ENCODE data around the gene GTPBP6. TPM values are rescaled to one million over a fixed set of nuclear protein-coding genes. Genes with fewer than 3 reads are reported as not detected.
"Not testable (repeated sequence)": the region's sequence is repeated elsewhere in the genome, so short reads cannot be mapped to it uniquely, and the experiment has no call there.

The GTPBP6 gene
- total RNA-seq, 6 experiments from 2014 or later: 35.1 to 40.2 (median 37.4) TPM

GRCh38 chrX:331825-332495, 13.4 kb upstream of the GTPBP6 start:
- DNase-seq: no peak
- H3K4me3 Mint-ChIP-seq: no peak overlapping the region; the same call in 1 of the 2 replicates
- peaks cover 22% of the 10 kb centered on the region for H3K36me3 Mint-ChIP-seq (ENCODE audit: low read depth)
- TF ChIP-seq CTCF (IDR thresholded peaks at IDR 0.05): no peak
- no peaks in the 10 kb centered on the region for H3K4me1 Mint-ChIP-seq (ENCODE audit: low read depth)
- H3K9me3 Mint-ChIP-seq: peaks cover 7% of the 10 kb centered on the region; the same call in 1 of the 2 replicates
- H3K27me3 Mint-ChIP-seq (ENCODE audit: insufficient read depth): peaks cover 7% of the 10 kb centered on the region
- H3K27ac Mint-ChIP-seq: no peak overlapping the region

GRCh38 chrX:331151-331824, 12.7 kb upstream of the GTPBP6 start:
- no peak overlapping the region for H3K27ac Mint-ChIP-seq
- no peak for TF ChIP-seq CTCF (IDR thresholded peaks at IDR 0.05)
- no peak for DNase-seq
- H3K4me1 Mint-ChIP-seq (ENCODE audit: low read depth): no peaks in the 10 kb centered on the region
- H3K27me3 Mint-ChIP-seq (ENCODE audit: insufficient read depth): peaks cover 2% of the 10 kb centered on the region; the same call in 1 of the 2 replicates
- H3K36me3 Mint-ChIP-seq (ENCODE audit: low read depth): peaks cover 15% of the 10 kb centered on the region
- peaks cover 3% of the 10 kb centered on the region; the same call in 1 of the 2 replicates for H3K9me3 Mint-ChIP-seq
- no peak overlapping the region; the same call in 1 of the 2 replicates for H3K4me3 Mint-ChIP-seq

GRCh38 chrX:330726-331150, 12.1 kb upstream of the GTPBP6 start:
- TF ChIP-seq CTCF (IDR thresholded peaks at IDR 0.05): no peak
- H3K4me3 Mint-ChIP-seq: no peak overlapping the region
- DNase-seq: no peak
- 0 out of 2 replicates have a peak, but pooled peaks cover 1% of the 10 kb centered on the region for H3K27me3 Mint-ChIP-seq (ENCODE audit: insufficient read depth)
- H3K4me1 Mint-ChIP-seq (ENCODE audit: low read depth): no peaks in the 10 kb centered on the region
- H3K27ac Mint-ChIP-seq: no peak overlapping the region
- peaks cover 10% of the 10 kb centered on the region for H3K36me3 Mint-ChIP-seq (ENCODE audit: low read depth)
- no peaks in the 10 kb centered on the region for H3K9me3 Mint-ChIP-seq

- not testable (repeated sequence) for H3K4me1 Mint-ChIP-seq (ENCODE audit: low read depth); H3K4me3 Mint-ChIP-seq; H3K36me3 Mint-ChIP-seq (ENCODE audit: low read depth); H3K27me3 Mint-ChIP-seq (ENCODE audit: insufficient read depth); H3K9me3 Mint-ChIP-seq; H3K27ac Mint-ChIP-seq; DNase-seq
Observed at GRCh38 chrX:330141-330725, 11.6 kb upstream of the GTPBP6 start.

GRCh38 chrX:329291-329910, 10.8 kb upstream of the GTPBP6 start:
- Mint-ChIP-seq H3K9me3 (no peaks in the 10 kb centered on the region), H3K36me3 (ENCODE audit: low read depth) (no peaks in the 10 kb centered on the region), H3K27ac (no peak overlapping the region), H3K4me3 (no peak overlapping the region), H3K4me1 (ENCODE audit: low read depth) (no peaks in the 10 kb centered on the region), H3K27me3 (ENCODE audit: insufficient read depth) (0 out of 2 replicates have a peak, but pooled peaks cover 1% of the 10 kb centered on the region)
- no peak for DNase-seq
- no peak for TF ChIP-seq CTCF (IDR thresholded peaks at IDR 0.05)

Data from HFFc6 (cell line).